Measurements from ENCODE around the gene ICAM1.

DNA sequence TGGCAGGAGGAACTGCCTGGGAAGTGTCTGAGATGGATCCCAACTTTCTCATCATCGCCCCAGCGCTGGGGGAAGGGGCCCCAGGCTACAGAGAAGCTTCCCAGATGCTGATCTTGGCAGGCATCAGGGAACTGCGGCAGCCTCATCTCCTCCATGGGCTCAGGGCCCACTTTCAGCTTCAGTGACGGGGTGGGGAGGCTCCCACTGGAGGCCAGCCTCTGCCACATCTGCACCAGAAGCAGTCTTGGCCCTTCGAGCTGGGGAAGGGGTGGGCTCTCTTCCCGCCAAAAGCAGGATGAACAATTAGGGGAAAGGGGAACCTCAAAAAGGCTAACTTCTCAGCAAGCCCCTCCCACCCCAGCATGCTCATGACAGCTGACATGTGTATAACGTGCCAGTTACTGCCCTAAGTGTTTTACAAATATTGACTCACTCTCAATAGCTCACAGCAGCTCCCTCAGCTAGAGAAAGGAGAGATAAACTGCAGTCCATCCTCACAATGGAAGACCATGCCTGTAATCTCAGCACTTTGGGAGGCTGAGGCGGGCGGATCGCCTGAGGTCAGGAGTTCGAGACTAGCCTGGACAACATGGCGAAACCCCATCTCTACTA, 32.6 kb upstream of the ICAM1 start:
- TF ChIP-seq, protein P1, sequence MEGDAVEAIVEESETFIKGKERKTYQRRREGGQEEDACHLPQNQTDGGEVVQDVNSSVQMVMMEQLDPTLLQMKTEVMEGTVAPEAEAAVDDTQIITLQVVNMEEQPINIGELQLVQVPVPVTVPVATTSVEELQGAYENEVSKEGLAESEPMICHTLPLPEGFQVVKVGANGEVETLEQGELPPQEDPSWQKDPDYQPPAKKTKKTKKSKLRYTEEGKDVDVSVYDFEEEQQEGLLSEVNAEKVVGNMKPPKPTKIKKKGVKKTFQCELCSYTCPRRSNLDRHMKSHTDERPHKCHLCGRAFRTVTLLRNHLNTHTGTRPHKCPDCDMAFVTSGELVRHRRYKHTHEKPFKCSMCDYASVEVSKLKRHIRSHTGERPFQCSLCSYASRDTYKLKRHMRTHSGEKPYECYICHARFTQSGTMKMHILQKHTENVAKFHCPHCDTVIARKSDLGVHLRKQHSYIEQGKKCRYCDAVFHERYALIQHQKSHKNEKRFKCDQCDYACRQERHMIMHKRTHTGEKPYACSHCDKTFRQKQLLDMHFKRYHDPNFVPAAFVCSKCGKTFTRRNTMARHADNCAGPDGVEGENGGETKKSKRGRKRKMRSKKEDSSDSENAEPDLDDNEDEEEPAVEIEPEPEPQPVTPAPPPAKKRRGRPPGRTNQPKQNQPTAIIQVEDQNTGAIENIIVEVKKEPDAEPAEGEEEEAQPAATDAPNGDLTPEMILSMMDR (conservative IDR thresholded peaks at IDR 0.05; ENCODE audit: low read depth, low read length), result no peak
- TF ChIP-seq EZH2 (IDR thresholded peaks at IDR 0.05; ENCODE audit: borderline replicate concordance, low read depth, low read length, poor library complexity, severe bottlenecking), result no peak
